HEK293 (cell line): ENCODE data around the gene RBPJ.

Experiments used
- CTCF ChIA-PET: fragments of 350-600 bp; formaldehyde crosslinking; extraction: SDS; loops from one replicate; lab custom pipeline; 2021; ENCODE audit warnings: antibody characterized with exemption; lab: Yijun Ruan, JAX
- POLR2A ChIA-PET: fragments of 300-600 bp; formaldehyde crosslinking; extraction: SDS; loops from one replicate; lab custom pipeline; 2020; ENCODE audit warnings: antibody characterized with exemption, inconsistent platforms; lab: Yijun Ruan, JAX
- H3K27ac ChIP-seq: fragments of 200-500 bp; sonication (Bioruptor generic); 2 replicates; pipeline ENCODE4 v1.5.1; 2014; ENCODE audit warnings: low read depth, low read length, control low read depth, inconsistent platforms; ENCODE audit errors: extremely low read depth
- H3K36me3 ChIP-seq, 2 experiments: fragments of 200-500 bp in 1 of 2; sonication (Bioruptor generic) in 1 of 2; 1 replicate in 1 of 2; 2 replicates in 1 of 2; pipeline ENCODE4 v1.5.1; 2014 to 2017; ENCODE audit warnings: inconsistent platforms in 2 of 2, low read length in 2 of 2; ENCODE audit not compliant: control insufficient read depth in 2 of 2, insufficient read depth in 1 of 2
- H3K4me1 ChIP-seq: fragments of 200-500 bp; sonication (Bioruptor generic); 2 replicates; pipeline ENCODE4 v1.5.1; 2014; ENCODE audit warnings: mild to moderate bottlenecking, low read length, inconsistent platforms; ENCODE audit not compliant: control insufficient read depth, insufficient read depth
- H3K4me3 ChIP-seq: 2 replicates; pipeline ENCODE4 v1.5.1; 2011; ENCODE audit warnings: low read depth, mild to moderate bottlenecking, control low read depth, low read length, moderate library complexity
- H3K9me3 ChIP-seq: fragments of 200-500 bp; sonication (Bioruptor generic); 2 replicates; pipeline ENCODE4 v1.5.1; 2014; ENCODE audit warnings: low read depth, low read length, inconsistent platforms; ENCODE audit not compliant: control insufficient read depth, insufficient read depth
- GLIS1 ChIP-seq: fragments of 450-650 bp; formaldehyde crosslinking; IDR thresholded peaks from 2 replicates; pipeline ENCODE4 v1.5.1; 2016; ENCODE audit warnings: missing biosample characterization, missing genetic modification characterization
- HIC1 ChIP-seq: fragments of 450-650 bp; formaldehyde crosslinking; IDR thresholded peaks from 2 replicates; pipeline ENCODE4 v1.5.1; 2016; ENCODE audit warnings: missing biosample characterization, missing genetic modification characterization
- MEIS1 ChIP-seq: sonication (generic); formaldehyde crosslinking; IDR thresholded peaks from 2 replicates; pipeline ENCODE4 v1.8.1; 2022; ENCODE audit warnings: missing genetic modification reagents, mild to moderate bottlenecking, borderline replicate concordance
- MZF1 ChIP-seq: fragments of 450-650 bp; formaldehyde crosslinking; IDR thresholded peaks from 2 replicates; pipeline ENCODE4 v1.5.1; 2017; ENCODE audit warnings: missing biosample characterization, missing genetic modification characterization, borderline replicate concordance
- PATZ1 ChIP-seq: fragments of 450-650 bp; formaldehyde crosslinking; IDR thresholded peaks from 2 replicates; pipeline ENCODE4 v1.5.1; 2016; ENCODE audit warnings: missing biosample characterization, missing genetic modification characterization
- WT1 ChIP-seq: fragments of 450-650 bp; formaldehyde crosslinking; IDR thresholded peaks from 2 replicates; pipeline ENCODE4 v1.5.1; 2016; ENCODE audit warnings: missing biosample characterization, missing genetic modification characterization
- ZBTB20 ChIP-seq: fragments of 450-650 bp; formaldehyde crosslinking; IDR thresholded peaks from 2 replicates; pipeline ENCODE4 v1.5.1; 2016; ENCODE audit warnings: missing biosample characterization, missing genetic modification characterization
- ZBTB26 ChIP-seq: fragments of 450-650 bp; formaldehyde crosslinking; optimal IDR thresholded peaks from 2 replicates; pipeline ENCODE3; 2016; ENCODE audit warnings: missing biosample characterization, mild to moderate bottlenecking, missing genetic modification characterization
- ZBTB8A ChIP-seq: fragments of 450-650 bp; formaldehyde crosslinking; IDR thresholded peaks from 2 replicates; pipeline ENCODE4 v1.5.1; 2016; ENCODE audit warnings: missing biosample characterization, missing genetic modification characterization
- ZFP41 ChIP-seq: fragments of 450-650 bp; formaldehyde crosslinking; IDR thresholded peaks from 2 replicates; pipeline ENCODE4 v1.5.1; 2016; ENCODE audit warnings: missing biosample characterization, missing genetic modification characterization, borderline replicate concordance
- ZIC2 ChIP-seq: fragments of 450-650 bp; formaldehyde crosslinking; IDR thresholded peaks from 2 replicates; pipeline ENCODE4 v1.5.1; 2016; ENCODE audit warnings: missing biosample characterization, missing genetic modification characterization
- ZNF184 ChIP-seq: fragments of 450-650 bp; IDR thresholded peaks from 2 replicates; pipeline ENCODE4 v1.5.1; 2018; ENCODE audit warnings: missing biosample characterization, mild to moderate bottlenecking, missing genetic modification characterization
- ZNF335 ChIP-seq: fragments of 450-650 bp; formaldehyde crosslinking; conservative IDR thresholded peaks from 2 replicates; pipeline ENCODE4 v1.5.1; 2016; ENCODE audit warnings: missing biosample characterization, missing genetic modification characterization
- ZNF596 ChIP-seq: fragments of 450-650 bp; IDR thresholded peaks from 2 replicates; pipeline ENCODE4 v1.5.0; 2018; ENCODE audit warnings: missing biosample characterization, mild to moderate bottlenecking, missing genetic modification characterization, moderate library complexity
- ZNF623 ChIP-seq: fragments of 450-650 bp; formaldehyde crosslinking; IDR thresholded peaks from 2 replicates; pipeline ENCODE4 v1.5.1; 2016; ENCODE audit warnings: missing biosample characterization, missing genetic modification characterization
- ZNF629 ChIP-seq: fragments of 450-650 bp; formaldehyde crosslinking; IDR thresholded peaks from 2 replicates; pipeline ENCODE4 v1.5.1; 2017; ENCODE audit warnings: missing biosample characterization, missing genetic modification characterization
- ZXDB ChIP-seq: fragments of 450-650 bp; formaldehyde crosslinking; IDR thresholded peaks from 2 replicates; pipeline ENCODE4 v1.5.1; 2016; ENCODE audit warnings: missing biosample characterization, missing genetic modification characterization
- TF ChIP-seq, protein P1 (sequence below): fragments of 450-650 bp; formaldehyde crosslinking; IDR thresholded peaks from 2 replicates; pipeline ENCODE4 v1.5.1; 2016; ENCODE audit warnings: missing biosample characterization, missing genetic modification characterization
- TF ChIP-seq, protein P2 (sequence below): fragments of 450-650 bp; formaldehyde crosslinking; IDR thresholded peaks from 2 replicates; pipeline ENCODE4 v1.5.1; 2016; ENCODE audit warnings: missing biosample characterization, missing genetic modification characterization
- TF ChIP-seq, protein P3 (sequence below): fragments of 450-650 bp; formaldehyde crosslinking; IDR thresholded peaks from 2 replicates; pipeline ENCODE4 v1.5.1; 2016; ENCODE audit warnings: missing biosample characterization, missing genetic modification characterization, borderline replicate concordance
- TF ChIP-seq, protein P4 (sequence below): fragments of 450-650 bp; formaldehyde crosslinking; IDR thresholded peaks from 2 replicates; pipeline ENCODE4 v1.5.1; 2016; ENCODE audit warnings: missing biosample characterization, missing genetic modification characterization

The RBPJ gene

DNA sequence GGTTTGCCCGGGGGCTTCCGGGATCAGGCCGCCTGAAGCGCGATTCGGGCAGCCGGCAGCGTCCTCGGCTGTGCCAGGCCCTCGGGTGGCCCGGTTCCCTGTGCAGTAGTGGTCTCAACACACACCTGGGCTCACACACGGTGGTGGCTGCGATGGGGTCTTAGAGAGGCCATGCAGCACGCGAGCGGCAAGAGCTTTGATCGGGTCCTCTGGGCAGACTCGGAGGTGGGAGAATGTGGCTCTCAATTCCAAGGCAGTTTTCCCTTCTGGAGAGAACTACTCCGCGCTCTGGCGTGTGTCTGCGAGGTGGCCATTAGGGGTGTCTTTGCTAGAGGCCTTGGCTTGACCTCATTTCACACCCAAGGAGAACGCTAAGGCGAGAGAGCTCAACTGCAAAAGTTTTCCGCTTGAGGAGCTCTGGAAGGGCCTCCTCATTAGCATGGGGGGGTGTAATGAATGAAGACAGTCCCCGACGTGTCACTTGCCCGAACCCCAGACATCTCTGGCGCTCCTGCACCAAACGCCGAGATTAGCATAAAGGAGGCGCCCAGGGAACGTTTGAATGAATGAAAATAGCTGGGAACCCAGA, 771 bp upstream of the RBPJ start (continued):
- TF ChIP-seq ZIC2 (tag by site-specific recombination) (0 out of 2 replicates have a peak, but pooled peaks have one; percentile 21), ZXDB (tag by site-specific recombination) (0 out of 2 replicates have a peak, but pooled peaks have one; percentile 18)
- TF ChIP-seq, protein P1, sequence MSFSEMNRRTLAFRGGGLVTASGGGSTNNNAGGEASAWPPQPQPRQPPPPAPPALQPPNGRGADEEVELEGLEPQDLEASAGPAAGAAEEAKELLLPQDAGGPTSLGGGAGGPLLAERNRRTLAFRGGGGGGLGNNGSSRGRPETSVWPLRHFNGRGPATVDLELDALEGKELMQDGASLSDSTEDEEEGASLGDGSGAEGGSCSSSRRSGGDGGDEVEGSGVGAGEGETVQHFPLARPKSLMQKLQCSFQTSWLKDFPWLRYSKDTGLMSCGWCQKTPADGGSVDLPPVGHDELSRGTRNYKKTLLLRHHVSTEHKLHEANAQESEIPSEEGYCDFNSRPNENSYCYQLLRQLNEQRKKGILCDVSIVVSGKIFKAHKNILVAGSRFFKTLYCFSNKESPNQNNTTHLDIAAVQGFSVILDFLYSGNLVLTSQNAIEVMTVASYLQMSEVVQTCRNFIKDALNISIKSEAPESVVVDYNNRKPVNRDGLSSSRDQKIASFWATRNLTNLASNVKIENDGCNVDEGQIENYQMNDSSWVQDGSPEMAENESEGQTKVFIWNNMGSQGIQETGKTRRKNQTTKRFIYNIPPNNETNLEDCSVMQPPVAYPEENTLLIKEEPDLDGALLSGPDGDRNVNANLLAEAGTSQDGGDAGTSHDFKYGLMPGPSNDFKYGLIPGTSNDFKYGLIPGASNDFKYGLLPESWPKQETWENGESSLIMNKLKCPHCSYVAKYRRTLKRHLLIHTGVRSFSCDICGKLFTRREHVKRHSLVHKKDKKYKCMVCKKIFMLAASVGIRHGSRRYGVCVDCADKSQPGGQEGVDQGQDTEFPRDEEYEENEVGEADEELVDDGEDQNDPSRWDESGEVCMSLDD: 0 out of 2 replicates have a peak, but pooled peaks have one; percentile 9

GRCh38 chr4:26321373-26322221, 783 bp downstream of the RBPJ start:
- Histone ChIP-seq H3K4me1 (peaks cover 13% of the 10 kb centered on the region), H3K9me3 (no peaks in the 10 kb centered on the region), H3K4me3 (peak overlapping the region; percentile 90), H3K36me3 (no peaks in the 10 kb centered on the region), H3K27ac (peak overlapping the region; percentile 89)
- TF ChIP-seq ZBTB8A: peak; percentile 54
- no peak for TF ChIP-seq ZNF596 (tag by site-specific recombination)
- no peak for TF ChIP-seq MEIS1 (CRISPR knock-in tag)
- TF ChIP-seq, protein P2, sequence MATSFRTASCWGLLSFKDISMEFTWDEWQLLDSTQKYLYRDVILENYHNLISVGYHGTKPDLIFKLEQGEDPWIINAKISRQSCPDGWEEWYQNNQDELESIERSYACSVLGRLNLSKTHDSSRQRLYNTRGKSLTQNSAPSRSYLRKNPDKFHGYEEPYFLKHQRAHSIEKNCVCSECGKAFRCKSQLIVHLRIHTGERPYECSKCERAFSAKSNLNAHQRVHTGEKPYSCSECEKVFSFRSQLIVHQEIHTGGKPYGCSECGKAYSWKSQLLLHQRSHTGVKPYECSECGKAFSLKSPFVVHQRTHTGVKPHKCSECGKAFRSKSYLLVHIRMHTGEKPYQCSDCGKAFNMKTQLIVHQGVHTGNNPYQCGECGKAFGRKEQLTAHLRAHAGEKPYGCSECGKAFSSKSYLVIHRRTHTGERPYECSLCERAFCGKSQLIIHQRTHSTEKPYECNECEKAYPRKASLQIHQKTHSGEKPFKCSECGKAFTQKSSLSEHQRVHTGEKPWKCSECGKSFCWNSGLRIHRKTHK (tag by site-specific recombination): no peak
- TF ChIP-seq ZNF335 (tag by site-specific recombination): peak; percentile 32; the same call in 1 of the 2 replicates
- TF ChIP-seq, protein P3, sequence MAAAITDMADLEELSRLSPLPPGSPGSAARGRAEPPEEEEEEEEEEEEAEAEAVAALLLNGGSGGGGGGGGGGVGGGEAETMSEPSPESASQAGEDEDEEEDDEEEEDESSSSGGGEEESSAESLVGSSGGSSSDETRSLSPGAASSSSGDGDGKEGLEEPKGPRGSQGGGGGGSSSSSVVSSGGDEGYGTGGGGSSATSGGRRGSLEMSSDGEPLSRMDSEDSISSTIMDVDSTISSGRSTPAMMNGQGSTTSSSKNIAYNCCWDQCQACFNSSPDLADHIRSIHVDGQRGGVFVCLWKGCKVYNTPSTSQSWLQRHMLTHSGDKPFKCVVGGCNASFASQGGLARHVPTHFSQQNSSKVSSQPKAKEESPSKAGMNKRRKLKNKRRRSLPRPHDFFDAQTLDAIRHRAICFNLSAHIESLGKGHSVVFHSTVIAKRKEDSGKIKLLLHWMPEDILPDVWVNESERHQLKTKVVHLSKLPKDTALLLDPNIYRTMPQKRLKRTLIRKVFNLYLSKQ (tag by site-specific recombination): no peak
- TF ChIP-seq WT1: 0 out of 2 replicates have a peak, but pooled peaks have one; percentile 23
- TF ChIP-seq ZBTB20 (tag by site-specific recombination): peak; percentile 76
- peak; percentile 61 for TF ChIP-seq PATZ1
- no peak for TF ChIP-seq GLIS1
- peak; percentile 26; the same call in 1 of the 2 replicates for TF ChIP-seq MZF1 (tag by site-specific recombination)
- TF ChIP-seq ZNF623: peak; percentile 81
- peak; percentile 13 for TF ChIP-seq ZBTB26 (tag by site-specific recombination)
- no peak for TF ChIP-seq ZNF629 (tag by site-specific recombination)
- TF ChIP-seq HIC1: peak; percentile 58; the same call in 1 of the 2 replicates
- TF ChIP-seq ZNF184: no peak
- TF ChIP-seq ZFP41 (tag by site-specific recombination): no peak
- TF ChIP-seq, protein P4, sequence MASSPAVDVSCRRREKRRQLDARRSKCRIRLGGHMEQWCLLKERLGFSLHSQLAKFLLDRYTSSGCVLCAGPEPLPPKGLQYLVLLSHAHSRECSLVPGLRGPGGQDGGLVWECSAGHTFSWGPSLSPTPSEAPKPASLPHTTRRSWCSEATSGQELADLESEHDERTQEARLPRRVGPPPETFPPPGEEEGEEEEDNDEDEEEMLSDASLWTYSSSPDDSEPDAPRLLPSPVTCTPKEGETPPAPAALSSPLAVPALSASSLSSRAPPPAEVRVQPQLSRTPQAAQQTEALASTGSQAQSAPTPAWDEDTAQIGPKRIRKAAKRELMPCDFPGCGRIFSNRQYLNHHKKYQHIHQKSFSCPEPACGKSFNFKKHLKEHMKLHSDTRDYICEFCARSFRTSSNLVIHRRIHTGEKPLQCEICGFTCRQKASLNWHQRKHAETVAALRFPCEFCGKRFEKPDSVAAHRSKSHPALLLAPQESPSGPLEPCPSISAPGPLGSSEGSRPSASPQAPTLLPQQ (tag by site-specific recombination): peak; percentile 54; the same call in 1 of the 2 replicates
- POLR2A ChIA-PET: interaction anchor here (0.7 kb wide), 2 partner anchors 97 to 837 kb away, joined by 3 to 9 read pairs; no protein-coding TSS in a partner anchor
- CTCF ChIA-PET: no interaction called here
